ENCODE data around the gene LRRC36. TPM values are rescaled to one million over a fixed set of nuclear protein-coding genes. Genes with fewer than 3 reads are reported as not detected.

LRRC36 gene
- polyA plus RNA-seq, 3 donors = 0.65 to 3.2 (median 1.8) TPM

GRCh38 chr16:67384778-67385510 is 58.3 kb downstream of the LRRC36 start:
- no peak for DNase-seq

GRCh38 chr16:67386861-67387455 is 60.3 kb downstream of the LRRC36 start:
- Mint-ChIP-seq H3K36me3 (peaks cover 12 to 20% of the 10 kb centered on the region in 2 donors), H3K9me3 (no peaks in the 10 kb centered on the region), H3K27me3 (ENCODE audit: low read depth in 3 of 3) (peaks cover 8 to 21% (median 15%) of the 10 kb centered on the region in 3 donors), H3K4me3 (no peak overlapping the region), H3K4me1 (peaks cover 32% of the 10 kb centered on the region), H3K27ac (no peak overlapping the region)
- Histone ChIP-seq H3K36me3 (replicated peaks in 1 of 2; ENCODE audit: control insufficient read depth in 1 of 2, insufficient read depth in 2 of 2, low read length in 2 of 2) (no peaks in the 10 kb centered on the region), H3K4me3 (replicated peaks in 1 of 3; ENCODE audit: low read depth in 2 of 3, low read length in 3 of 3) (no peak overlapping the region), H2AFZ (ENCODE audit: insufficient read depth, low read depth, low read length, poor library complexity, severe bottlenecking) (no peak overlapping the region), H3K4me2 (replicated peaks; ENCODE audit: extremely low read depth, low read length, poor library complexity, severe bottlenecking) (no peak overlapping the region), H3K9me3 (replicated peaks in 1 of 2; ENCODE audit: control insufficient read depth in 1 of 2, insufficient read depth in 1 of 2, low read length in 2 of 2) (no peaks in the 10 kb centered on the region), H3K27me3 (ENCODE audit: control insufficient read depth in 2 of 2, insufficient read depth in 2 of 2, low read length in 2 of 2) (no peaks in the 10 kb centered on the region), H3K79me2 (ENCODE audit: insufficient read depth, low read length) (no peaks in the 10 kb centered on the region), H4K20me1 (ENCODE audit: insufficient read depth, low read length) (peaks cover 33% of the 10 kb centered on the region), H3K4me1 (ENCODE audit: control insufficient read depth in 1 of 2, insufficient read depth in 2 of 2, low read length in 2 of 2) (peaks cover 29% of the 10 kb centered on the region in 2 donors), H3K27ac (ENCODE audit: low read depth in 1 of 2, low read length in 2 of 2) (no peak overlapping the region), H3K9ac (ENCODE audit: insufficient read depth, low read length, poor library complexity, severe bottlenecking) (no peak overlapping the region)
- DNase-seq = no peak
- 96% methylated on average over 5 of the region's 5 CpGs for WGBS (ENCODE audit: insufficient coverage)
- no peak for TF ChIP-seq CTCF (IDR thresholded peaks at IDR 0.05)
- intact Hi-C loops (cut with micrococcal nuclease) = no loop called here

More at GRCh38 chr16:67384778-67385510, 58.3 kb downstream of the LRRC36 start:
- WGBS (ENCODE audit: insufficient coverage) = 100% methylated on average over 7 of the region's 8 CpGs
- Mint-ChIP-seq H3K27ac (no peak overlapping the region), H3K9me3 (no peaks in the 10 kb centered on the region), H3K36me3 (peaks cover 12 to 17% of the 10 kb centered on the region in 2 donors), H3K4me3 (no peak overlapping the region), H3K27me3 (ENCODE audit: low read depth in 3 of 3) (peaks cover 5 to 15% (median 14%) of the 10 kb centered on the region in 3 donors), H3K4me1 (peaks cover 12% of the 10 kb centered on the region)
- Histone ChIP-seq H2AFZ (ENCODE audit: insufficient read depth, low read depth, low read length, poor library complexity, severe bottlenecking) (no peak overlapping the region), H3K79me2 (ENCODE audit: insufficient read depth, low read length) (no peaks in the 10 kb centered on the region), H3K4me1 (ENCODE audit: control insufficient read depth in 1 of 2, insufficient read depth in 2 of 2, low read length in 2 of 2) (peaks cover 9% of the 10 kb centered on the region in 2 donors), H3K27ac (ENCODE audit: low read depth in 1 of 2, low read length in 2 of 2) (no peak overlapping the region), H3K4me2 (replicated peaks; ENCODE audit: extremely low read depth, low read length, poor library complexity, severe bottlenecking) (no peak overlapping the region), H3K9ac (ENCODE audit: insufficient read depth, low read length, poor library complexity, severe bottlenecking) (no peak overlapping the region), H3K4me3 (replicated peaks in 1 of 3; ENCODE audit: low read depth in 2 of 3, low read length in 3 of 3) (no peak overlapping the region), H3K36me3 (replicated peaks in 1 of 2; ENCODE audit: control insufficient read depth in 1 of 2, insufficient read depth in 2 of 2, low read length in 2 of 2) (no peaks in the 10 kb centered on the region), H3K27me3 (ENCODE audit: control insufficient read depth in 2 of 2, insufficient read depth in 2 of 2, low read length in 2 of 2) (no peaks in the 10 kb centered on the region), H3K9me3 (replicated peaks in 1 of 2; ENCODE audit: control insufficient read depth in 1 of 2, insufficient read depth in 1 of 2, low read length in 2 of 2) (no peaks in the 10 kb centered on the region), H4K20me1 (ENCODE audit: insufficient read depth, low read length) (peaks cover 14% of the 10 kb centered on the region)
- no peak for TF ChIP-seq CTCF (IDR thresholded peaks at IDR 0.05)
- intact Hi-C loops (cut with micrococcal nuclease) = no loop called here
